Kidney epithelial cell (primary cell): ENCODE results near the gene NME7. TPM values are rescaled to one million over a fixed set of nuclear protein-coding genes. Genes with fewer than 3 reads are reported as not detected.
"Not testable (repeated sequence)": the region's sequence is repeated elsewhere in the genome, so short reads cannot be mapped to it uniquely, and the experiment has no call there.

Experiments
- DNase-seq: peaks from one replicate; pipeline ENCODE4 v3.0.0-alpha.2; 2010; ENCODE audit warnings: low read depth
- H3K27me3 ChIP-seq: 2 replicates; pipeline ENCODE4 v1.6.0; 2011; ENCODE audit warnings: low read length; ENCODE audit not compliant: control insufficient read depth, insufficient read depth
- H3K36me3 ChIP-seq: 2 replicates; pipeline ENCODE4 v1.5.1; 2011; ENCODE audit warnings: low read length; ENCODE audit not compliant: control insufficient read depth, insufficient read depth
- H3K4me3 ChIP-seq: 2 replicates; pipeline ENCODE4 v1.5.1; 2011; ENCODE audit warnings: low read depth, mild to moderate bottlenecking, control low read depth, low read length
- total RNA-seq: library from RNA; depleted of rRNA; stranded (reverse); fragments of >200 nt; gene quantifications from 2 replicates; pipeline ENCODE4 v1.2.3, GENCODE V29; 2015
- TF ChIP-seq, protein P1 (sequence below): IDR thresholded peaks from 2 replicates; pipeline ENCODE4 v1.5.1; 2011; ENCODE audit warnings: mild to moderate bottlenecking, moderate library complexity, low read length, control low read depth, inconsistent platforms; ENCODE audit not compliant: insufficient read depth, poor library complexity, severe bottlenecking

NME7 gene
- total RNA-seq, 1 donor from 2014 or later, result 24.4 TPM

DNA sequence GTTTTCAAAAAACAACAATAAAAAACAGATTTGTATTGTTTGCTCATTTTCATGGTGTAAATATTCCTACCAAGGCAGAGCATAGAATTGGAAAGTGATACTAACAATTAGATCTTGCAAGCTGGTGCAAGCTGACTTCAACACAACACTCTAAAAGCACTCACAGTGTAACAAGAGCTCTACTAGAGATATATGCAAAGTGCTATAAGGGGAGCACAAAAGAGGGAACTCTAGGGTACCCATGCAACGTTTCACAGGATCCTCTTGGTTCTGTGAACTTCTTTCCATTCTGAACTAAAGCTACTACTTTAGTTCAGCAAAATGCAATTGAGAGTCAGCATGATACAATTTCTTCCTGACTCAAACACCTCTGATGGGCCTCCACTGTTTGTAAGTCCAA lies 182.8 kb downstream of the NME7 start:
- Histone ChIP-seq H3K4me3 (no peak overlapping the region), H3K27me3 (no peaks in the 10 kb centered on the region), H3K36me3 (no peaks in the 10 kb centered on the region)
- DNase-seq, result no peak
- TF ChIP-seq, protein P1, sequence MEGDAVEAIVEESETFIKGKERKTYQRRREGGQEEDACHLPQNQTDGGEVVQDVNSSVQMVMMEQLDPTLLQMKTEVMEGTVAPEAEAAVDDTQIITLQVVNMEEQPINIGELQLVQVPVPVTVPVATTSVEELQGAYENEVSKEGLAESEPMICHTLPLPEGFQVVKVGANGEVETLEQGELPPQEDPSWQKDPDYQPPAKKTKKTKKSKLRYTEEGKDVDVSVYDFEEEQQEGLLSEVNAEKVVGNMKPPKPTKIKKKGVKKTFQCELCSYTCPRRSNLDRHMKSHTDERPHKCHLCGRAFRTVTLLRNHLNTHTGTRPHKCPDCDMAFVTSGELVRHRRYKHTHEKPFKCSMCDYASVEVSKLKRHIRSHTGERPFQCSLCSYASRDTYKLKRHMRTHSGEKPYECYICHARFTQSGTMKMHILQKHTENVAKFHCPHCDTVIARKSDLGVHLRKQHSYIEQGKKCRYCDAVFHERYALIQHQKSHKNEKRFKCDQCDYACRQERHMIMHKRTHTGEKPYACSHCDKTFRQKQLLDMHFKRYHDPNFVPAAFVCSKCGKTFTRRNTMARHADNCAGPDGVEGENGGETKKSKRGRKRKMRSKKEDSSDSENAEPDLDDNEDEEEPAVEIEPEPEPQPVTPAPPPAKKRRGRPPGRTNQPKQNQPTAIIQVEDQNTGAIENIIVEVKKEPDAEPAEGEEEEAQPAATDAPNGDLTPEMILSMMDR, result no peak

DNA sequence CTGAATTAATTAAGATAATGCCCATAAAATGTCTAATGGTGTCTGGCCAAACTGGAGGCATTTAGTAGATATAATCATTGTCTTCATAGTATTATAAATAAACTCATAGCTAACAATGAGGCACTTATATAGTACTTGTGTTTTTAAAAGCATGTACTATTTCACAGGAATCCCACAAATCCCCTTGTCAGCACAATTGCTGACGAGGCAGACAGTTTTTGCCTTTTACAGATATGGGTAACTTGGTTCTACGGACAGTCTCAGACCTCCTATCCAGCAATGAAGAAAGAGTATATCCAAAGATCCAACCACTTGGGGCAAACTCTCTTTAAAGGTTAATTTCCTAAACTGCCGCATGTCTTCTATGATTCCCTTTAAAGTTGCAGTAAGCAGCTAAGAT lies 187.4 kb downstream of the NME7 start:
- H3K27me3 ChIP-seq, result no peaks in the 10 kb centered on the region
- TF ChIP-seq, protein P1, result no peak
- no peak overlapping the region for H3K4me3 ChIP-seq
- no peak for DNase-seq
- H3K36me3 ChIP-seq, result no peaks in the 10 kb centered on the region

DNA sequence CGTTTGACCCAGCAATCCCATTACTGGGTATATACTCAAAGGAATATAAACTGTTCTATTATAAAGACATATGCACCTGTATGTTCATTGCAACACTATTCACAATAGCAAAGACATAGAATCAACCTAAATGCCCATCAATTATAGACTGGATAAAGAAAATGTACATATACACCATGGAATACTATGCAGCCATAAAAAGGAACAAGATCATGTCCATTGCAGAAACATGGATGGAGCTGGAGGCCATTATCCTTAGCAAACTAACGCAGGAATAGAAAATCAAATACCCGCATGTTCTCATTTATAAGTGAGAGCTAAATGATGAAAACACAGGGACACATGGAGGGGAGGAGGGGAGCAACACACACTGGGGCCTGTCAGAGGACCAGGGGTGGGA lies 188.2 kb downstream of the NME7 start:
- H3K27me3 ChIP-seq, H3K4me3 ChIP-seq, H3K36me3 ChIP-seq, DNase-seq: not testable (repeated sequence)

DNA sequence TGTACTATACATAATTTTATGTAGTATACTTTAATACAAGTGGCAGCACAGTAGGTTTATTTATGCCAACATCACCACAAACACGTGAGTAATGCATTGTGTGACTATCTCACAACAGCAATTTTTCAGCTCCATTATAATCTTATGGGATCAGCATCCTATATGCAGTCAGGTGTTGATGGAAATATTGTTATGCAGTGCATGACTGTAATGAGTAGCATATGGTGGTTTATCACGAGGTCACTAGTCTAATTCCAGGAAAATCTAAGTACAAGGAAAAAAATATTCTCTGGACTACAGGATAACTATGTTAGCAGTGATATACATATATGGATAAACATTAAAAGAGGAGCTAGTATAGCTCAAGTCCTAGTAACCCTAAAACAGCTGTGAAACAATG lies 192.1 kb downstream of the NME7 start:
- no peak for DNase-seq
- TF ChIP-seq, protein P1, result no peak
- Histone ChIP-seq H3K36me3 (no peaks in the 10 kb centered on the region), H3K27me3 (no peaks in the 10 kb centered on the region), H3K4me3 (no peak overlapping the region)

DNA sequence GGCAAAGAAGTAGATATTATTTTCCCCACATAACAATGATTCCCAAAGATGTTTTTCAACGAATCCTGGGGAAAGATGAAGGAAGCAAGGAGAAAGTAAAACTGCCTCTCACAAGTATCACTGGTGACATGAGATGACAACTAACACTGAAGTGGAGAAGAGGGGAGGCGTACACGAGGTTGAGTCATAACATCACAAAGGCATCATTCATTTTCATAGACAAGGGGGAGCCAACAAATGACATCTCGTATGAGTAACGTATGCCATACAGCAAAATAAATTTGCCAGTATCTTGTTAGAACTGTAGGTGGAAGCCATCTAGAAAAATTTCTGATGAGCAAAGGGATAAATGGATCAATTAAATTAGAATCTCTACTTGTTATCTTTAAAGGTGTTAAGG lies 204.5 kb downstream of the NME7 start:
- Histone ChIP-seq H3K27me3 (no peaks in the 10 kb centered on the region), H3K36me3 (no peaks in the 10 kb centered on the region), H3K4me3 (no peak overlapping the region)
- TF ChIP-seq, protein P1, result no peak
- DNase-seq, result no peak

DNA sequence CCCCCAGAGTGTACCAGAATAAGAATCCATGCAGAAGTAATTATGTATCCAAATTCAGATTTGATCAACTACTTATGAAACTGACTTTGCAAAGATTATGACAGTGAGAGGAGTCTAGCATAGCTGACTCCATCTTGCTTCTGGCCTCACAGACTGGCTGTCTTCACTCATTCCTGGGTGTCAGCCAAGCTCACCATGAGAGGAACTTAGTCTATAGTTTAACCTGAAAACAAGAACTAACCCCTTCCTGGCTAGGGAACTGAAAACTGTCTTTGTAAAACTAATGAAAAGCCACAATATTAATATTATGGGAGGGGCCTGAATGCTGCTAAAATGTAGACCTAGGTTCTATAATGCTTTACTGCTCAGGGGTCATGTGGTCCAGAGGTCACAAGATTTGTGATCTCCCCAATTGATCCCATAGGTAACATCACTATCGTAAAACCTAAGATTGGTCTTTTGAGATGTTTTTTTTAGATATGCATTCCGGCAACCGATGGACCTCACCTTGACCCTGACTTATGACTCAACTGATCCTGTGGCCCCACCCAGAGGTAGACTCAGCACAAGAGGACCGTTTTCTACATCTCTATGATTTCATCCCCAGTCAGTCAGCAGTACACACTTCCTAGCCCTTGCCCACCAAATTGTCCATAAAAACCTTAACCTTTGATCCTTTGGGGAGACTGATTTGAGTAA lies 206.0 kb downstream of the NME7 start:
- Histone ChIP-seq H3K27me3 (no peaks in the 10 kb centered on the region), H3K4me3 (no peak overlapping the region), H3K36me3 (no peaks in the 10 kb centered on the region)
- DNase-seq, result no peak
- TF ChIP-seq, protein P1, result no peak
